ENCODE results near the gene IVNS1ABP.
"Not testable (repeated sequence)": the region's sequence is repeated elsewhere in the genome, so short reads cannot be mapped to it uniquely, and the experiment has no call there.

The IVNS1ABP gene

DNA sequence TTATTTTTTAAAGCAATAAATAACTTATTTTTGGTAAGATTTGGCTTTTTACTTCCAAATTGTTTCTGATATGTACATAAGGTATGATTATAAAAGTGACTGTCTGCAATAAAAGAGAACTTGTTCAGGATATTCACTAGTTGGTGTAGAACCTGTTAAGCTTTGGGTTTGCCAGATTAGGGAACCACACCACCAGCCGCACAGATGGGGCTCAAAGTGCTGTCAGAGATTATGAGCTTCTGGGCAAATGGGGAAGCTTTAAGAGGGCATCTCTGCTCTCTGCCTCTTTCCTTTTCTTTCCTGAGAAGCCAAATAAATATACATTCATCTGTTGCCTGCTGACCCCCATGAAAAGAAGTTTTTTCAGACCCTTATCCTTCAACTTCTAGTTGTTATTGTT lies 25.4 kb downstream of the IVNS1ABP start:
- DNase-seq: no peak

GRCh38 chr1:185291159-185291558 lies 25.9 kb downstream of the IVNS1ABP start:
- no peak for DNase-seq

DNA sequence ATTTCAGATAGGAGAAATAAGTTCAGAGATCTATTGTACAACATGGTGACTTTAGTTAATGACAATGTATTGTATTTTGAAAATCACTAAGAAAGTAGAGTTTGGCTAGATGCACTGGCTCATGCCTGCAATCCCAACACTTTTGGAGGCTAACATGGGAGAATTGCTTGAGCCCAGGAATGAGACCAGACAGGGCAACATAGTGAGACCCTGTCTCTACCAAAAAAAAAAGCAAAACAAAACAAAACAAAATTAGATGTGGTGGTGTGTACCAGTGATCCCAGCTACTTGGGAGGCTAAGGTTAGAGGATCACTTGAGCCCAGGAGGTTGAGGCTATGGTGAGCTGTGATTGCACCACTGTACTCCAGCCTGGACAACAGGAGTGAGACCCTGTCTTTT lies 27.2 kb downstream of the IVNS1ABP start:
- no peak for DNase-seq

DNA sequence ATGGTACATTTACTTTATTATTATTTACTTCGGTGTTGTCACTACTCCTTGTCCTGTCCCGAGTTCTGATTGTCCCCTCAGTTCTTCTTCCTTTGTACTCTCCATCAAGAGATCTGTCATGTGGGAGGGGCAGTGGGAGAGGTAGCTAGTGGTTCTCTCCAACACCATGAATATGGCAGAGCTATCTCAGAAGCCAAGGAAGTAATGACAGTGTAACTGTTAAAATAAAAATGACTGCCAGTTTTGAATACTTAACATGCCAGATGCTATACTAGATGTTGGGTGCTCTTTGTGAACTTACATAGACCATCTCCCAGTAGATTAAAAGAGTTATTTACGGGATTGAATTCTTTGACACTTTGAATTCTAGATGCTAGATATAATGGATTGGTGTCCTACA lies 28.6 kb downstream of the IVNS1ABP start:
- DNase-seq: no peak

DNA sequence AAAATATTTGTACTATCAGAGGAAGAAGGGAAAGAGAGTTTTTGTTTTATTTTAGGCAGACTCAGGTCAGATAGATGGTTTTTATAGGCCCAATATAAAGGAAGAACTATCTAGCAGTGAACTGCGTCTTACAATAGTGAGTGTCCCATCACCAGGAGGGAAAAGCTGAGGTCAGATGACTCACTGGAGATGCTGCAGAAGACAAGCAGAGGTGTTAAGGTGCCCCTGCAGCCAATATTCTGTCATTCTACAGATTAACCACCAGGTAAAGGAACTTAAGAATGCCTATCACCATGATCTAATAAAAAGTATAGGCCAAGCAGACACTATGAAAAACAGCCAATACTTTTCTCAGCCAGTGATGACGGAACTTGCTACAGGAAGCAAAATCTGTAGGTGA lies 29.6 kb downstream of the IVNS1ABP start:
- no peak for DNase-seq

DNA sequence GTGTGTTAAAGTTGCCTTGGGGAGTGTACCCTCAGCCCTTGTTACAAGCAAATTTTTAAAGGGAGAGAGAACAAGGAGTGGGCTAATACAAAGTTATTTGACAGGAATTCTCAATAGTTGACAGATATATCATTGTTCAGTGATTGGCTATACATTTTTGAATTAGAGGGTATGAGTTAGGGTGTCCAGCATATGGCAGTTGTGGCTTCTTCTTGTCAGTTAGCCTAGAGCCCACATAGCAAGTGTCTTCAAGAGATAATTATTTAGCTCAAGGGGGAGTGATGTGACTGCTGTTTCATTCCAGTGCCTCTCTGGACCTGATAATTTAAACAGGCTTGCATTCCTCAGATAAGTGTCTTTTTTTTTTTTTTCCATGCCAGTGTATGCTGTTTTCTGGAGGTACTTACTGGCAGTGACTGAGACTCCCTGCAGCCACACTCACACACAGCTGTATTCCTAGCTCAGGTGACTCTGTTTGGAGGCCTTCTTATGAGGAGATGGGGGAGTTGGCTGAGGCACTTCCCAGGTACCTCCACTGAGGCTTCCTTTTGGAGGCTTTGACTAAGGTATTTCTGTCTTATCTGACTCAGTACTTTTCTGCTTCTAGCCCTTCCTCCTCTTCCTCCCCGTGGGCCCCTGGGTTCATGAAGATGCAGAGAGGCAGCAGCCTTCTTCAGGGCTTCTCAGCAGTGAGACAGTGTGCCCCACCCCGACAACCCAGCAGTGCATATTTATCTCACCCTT lies 32.3 kb downstream of the IVNS1ABP start:
- no peak for DNase-seq

DNA sequence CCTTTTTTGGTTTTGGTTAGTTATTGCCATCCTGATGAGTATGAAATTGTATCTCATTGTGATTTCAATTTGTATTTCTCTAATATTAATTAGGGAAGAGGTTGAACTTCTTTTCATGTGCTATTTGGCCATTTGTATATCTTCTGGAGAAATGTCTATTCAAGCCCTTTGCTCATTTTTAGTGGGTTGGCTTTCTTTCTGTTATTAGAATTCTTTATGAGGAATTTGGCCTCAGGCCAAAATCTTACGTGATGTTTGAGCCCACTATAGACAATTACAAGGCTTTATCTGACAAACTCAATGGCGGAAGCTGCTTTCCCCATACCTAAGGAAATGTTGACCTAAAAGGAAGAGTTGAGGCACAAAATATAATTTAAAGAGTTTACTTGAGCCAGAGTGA lies 32.9 kb downstream of the IVNS1ABP start:
- DNase-seq: no peak

GRCh38 chr1:185281245-185281644 lies 35.8 kb downstream of the IVNS1ABP start:
- peak; percentile 71 for DNase-seq

DNA sequence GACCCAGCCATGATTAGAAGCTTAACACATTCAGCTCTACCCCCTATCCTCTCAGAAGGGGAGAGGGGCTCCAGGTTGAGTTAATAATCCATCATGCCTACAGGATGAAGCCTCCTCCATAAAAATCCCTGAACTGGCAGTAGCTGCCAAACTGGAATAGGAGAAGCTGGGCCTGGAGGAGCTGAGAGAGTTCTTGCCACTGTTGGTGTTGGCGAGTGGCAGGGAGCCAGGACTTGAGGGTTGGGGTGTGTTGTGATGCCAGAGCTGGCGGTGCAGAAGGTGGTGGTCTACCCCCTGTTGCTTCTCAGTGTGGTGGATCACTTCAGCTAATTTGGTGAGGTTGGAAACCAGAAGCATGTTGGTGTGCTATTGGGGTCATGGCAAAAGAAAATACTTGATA lies 36.5 kb downstream of the IVNS1ABP start:
- no peak for DNase-seq

GRCh38 chr1:185279571-185279970 lies 37.5 kb downstream of the IVNS1ABP start:
- no peak for DNase-seq

- no peak for DNase-seq
These were observed 45.1 kb downstream of the IVNS1ABP start for GRCh38 chr1:185271921-185272320.

GRCh38 chr1:185268352-185268751 lies 48.7 kb downstream of the IVNS1ABP start:
- DNase-seq: no peak

DNA sequence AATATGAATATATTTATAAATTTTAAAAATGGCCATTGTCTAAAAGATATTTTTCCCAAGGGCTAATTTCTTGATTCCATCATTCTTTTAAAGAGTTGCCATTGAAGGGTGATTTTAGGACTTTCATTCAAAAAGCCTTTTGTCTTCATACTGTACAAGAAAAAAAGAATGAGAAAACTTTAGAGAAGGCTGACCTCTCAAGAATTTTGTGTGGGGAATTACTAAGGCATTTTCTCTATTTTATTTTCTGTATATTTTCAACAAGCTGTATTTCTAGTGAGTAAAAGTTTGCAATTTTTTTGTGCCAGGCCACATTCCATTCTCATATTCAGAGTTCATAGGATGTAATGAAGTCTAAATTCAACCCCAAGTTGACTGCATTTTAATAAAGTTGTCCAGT lies 49.3 kb downstream of the IVNS1ABP start:
- no peak for DNase-seq

DNA sequence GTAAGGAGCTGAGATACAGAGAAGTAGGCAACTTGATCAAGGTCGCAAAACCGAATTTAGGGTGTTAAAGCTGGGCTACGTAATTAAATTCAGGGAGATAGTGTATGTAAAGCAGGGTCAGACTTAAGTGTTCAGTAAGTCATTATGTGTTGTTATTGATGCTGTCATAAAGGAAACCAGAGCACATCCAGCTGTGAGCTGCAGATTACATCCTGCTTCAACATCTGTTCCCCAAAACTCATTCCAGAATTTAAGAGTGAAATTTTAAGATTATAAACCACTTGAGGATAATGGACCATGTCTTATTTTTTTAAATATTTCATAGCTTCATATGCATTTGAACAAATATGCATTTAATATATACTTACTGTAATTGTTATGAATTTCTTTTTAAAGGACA lies 49.7 kb downstream of the IVNS1ABP start:
- no peak for DNase-seq

- DNase-seq: no peak
These were observed 51.7 kb downstream of the IVNS1ABP start for GRCh38 chr1:185265314-185265713.

DNA sequence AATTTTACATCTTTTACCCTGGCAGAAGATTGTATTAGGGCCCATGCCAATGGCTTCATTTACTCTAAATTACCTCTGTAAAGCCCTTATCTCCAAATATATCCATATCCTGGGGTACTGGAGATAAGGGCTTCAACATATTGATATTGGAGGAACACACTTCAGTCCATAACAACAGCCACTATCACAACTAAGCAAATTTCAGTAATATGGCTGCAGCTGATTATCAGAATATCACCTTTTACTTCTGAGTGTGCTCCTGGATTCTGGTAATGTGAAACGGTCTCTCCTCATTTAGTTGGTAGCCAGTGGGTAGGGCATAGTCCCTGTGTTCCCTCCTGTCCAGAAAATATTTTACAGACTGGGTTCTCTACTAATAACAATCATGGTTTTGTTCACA lies 53.3 kb downstream of the IVNS1ABP start:
- DNase-seq: no peak

DNA sequence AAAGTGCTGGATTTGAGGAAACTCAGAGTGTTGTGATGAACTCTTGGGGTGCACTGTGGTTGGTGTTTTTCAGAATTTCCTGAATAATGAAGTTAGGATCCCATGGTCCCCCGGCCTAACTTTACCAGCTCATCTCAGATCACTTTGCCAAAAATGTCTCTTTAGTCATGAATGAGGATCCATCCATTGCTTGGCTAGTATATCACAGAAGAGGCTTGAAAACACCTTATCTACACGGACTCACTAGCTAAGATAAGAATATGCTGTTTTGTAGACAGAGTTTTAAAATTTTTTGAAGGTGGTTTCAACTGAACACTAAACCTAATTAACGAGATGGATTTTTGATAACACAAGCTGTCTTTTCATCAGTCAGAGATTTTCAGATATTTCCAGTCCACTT lies 53.8 kb downstream of the IVNS1ABP start:
- DNase-seq: no peak

GRCh38 chr1:185262151-185262550 lies 54.9 kb downstream of the IVNS1ABP start:
- no peak for DNase-seq

DNA sequence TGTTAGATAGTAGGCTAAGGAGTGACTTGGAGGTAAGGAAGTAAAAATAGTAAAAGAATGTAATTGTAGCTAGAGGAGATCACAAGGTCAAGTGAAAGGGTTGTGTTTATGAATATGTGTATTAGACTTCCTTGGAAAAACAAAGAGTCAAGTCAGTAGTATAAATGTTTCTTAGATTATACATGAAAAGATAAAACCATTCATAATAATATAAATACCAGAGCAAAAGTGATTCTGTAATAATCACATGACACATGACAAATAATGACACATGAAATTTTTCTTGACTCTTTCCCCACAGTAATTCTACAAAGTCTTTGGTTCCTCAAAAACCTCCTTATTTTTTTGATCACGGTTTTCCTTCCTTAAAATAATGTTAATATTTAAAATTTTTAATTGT lies 56.4 kb downstream of the IVNS1ABP start:
- no peak for DNase-seq

DNA sequence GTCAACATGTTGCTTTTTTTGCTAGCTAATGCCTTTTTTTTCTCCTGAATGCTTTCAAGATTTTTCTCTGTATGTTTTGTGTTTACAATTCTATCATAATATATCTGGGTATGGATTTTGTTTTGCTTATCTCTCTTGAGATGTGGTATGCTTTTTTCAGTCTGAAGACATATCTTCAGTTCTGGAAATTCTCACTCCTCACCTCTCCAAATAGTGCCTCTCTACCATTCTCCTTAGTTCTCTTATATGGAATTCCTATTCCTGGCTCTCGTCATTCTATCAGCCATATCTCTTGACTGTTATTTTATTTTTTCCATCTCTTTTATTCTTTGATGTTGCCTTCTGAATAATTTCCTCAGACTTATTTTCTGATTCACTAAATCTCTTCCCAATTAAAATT lies 58.4 kb downstream of the IVNS1ABP start:
- DNase-seq: no peak

DNA sequence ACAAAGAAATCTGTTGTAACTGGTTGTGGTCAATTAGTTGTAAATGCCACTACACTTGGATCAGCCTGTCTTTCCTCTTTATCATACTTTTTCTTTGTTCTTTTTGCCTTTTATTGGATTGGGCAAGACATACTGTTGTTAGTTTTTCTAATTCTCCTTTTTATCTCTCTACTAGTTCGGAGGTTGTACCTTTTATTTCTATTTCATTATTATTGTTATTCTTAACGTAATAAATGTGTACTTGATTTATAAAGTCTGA lies 59.2 kb downstream of the IVNS1ABP start:
- DNase-seq: no peak

DNA sequence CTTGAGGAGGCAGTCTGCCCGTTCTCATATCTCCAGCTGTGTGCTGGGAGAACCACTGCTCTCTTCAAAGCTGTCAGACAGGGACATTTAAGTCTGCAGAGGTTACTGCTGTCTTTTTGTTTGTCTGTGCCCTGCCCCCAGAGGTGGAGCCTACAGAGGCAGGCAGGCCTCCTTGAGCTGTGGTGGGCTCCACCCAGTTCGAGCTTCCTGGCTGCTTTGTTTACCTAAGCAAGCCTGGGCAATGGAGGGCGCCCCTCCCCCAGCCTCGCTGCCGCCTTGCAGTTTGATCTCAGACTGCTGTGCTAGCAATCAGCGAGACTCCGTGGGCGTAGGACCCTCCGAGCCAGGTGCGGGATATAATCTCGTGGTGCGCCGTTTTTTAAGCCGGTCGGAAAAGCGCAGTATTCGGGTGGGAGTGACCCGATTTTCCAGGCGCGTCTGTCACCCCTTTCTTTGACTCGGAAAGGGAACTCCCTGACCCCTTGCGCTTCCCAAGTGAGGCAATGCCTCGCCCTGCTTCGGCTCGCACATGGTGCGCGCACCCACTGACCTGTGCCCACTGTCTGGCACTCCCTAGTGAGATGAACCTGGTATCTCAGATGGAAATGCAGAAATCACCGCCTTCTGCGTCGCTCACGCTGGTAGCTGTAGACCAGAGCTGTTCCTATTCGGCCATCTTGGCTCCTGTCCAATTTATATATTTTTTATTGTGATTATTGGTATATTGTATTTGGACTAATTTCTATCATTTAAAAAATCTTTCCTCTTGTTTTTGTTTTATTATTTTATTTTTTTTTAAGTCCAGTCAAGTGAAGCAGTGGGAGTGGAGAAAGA lies 59.7 kb downstream of the IVNS1ABP start:
- peak; percentile 7 for DNase-seq

DNA sequence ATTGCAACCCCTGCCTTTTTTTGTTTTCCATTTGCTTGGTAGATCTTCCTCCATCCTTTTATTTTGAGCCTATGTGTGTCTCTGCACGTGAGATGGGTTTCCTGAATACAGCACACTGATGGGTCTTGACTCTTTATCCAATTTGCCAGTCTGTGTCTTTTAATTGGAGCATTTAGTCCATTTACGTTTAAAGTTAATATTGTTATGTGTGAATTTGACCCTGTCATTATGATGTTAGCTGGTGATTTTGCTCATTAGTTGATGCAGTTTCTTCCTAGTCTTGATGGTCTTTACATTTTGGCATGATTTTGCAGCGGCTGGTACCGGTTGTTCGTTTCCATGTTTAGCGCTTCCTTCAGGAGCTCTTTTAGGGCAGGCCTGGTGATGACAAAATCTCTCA lies 61.4 kb downstream of the IVNS1ABP start:
- DNase-seq: not testable (repeated sequence)

GRCh38 chr1:185252404-185252803 lies 64.6 kb downstream of the IVNS1ABP start:
- not testable (repeated sequence) for DNase-seq

GRCh38 chr1:185251928-185252327 lies 65.1 kb downstream of the IVNS1ABP start:
- not testable (repeated sequence) for DNase-seq
